H1 (cell line): ENCODE results near the gene SNTG2. TPM values are rescaled to one million over a fixed set of nuclear protein-coding genes. Genes with fewer than 3 reads are reported as not detected.

Source experiments
- CTCF ChIA-PET: fragments of 300-600 bp; sonication (Branson Sonifier 250); formaldehyde crosslinking; loops from one replicate; lab custom pipeline; 2021; ENCODE audit not compliant: partially characterized antibody; lab: Charles Lee
- POLR2A ChIA-PET: fragments of 300-600 bp; sonication (Branson Sonifier 250); formaldehyde crosslinking; loops from one replicate; lab custom pipeline; 2021; ENCODE audit warnings: inconsistent platforms; ENCODE audit not compliant: partially characterized antibody; lab: Charles Lee
- DNase-seq, 2 experiments: peaks; one replicate each; pipeline versions ENCODE4 v3.0.0 to v3.0.0-alpha.2; 2010 to 2022; ENCODE audit warnings: low spot score in 2 of 2, low read depth in 1 of 2, mixed read lengths in 1 of 2
- FAIRE-seq: peaks from 2 replicates; lab custom pipeline; 2011; peaks lifted over from hg19 to GRCh38; lab: Jason Lieb, UNC
- H2AFZ ChIP-seq: 2 replicates; pipeline ENCODE4 v1.8.1; 2012; ENCODE audit warnings: low read length, inconsistent platforms
- H2AK5ac ChIP-seq: 2 replicates; pipeline ENCODE4 v1.6.1; 2013; ENCODE audit warnings: low read depth, low read length
- H2BK120ac ChIP-seq: replicated peaks from 2 replicates; pipeline ENCODE3; 2013; ENCODE audit warnings: low read depth, low read length, inconsistent platforms
- H2BK12ac ChIP-seq: 2 replicates; pipeline ENCODE4 v1.6.1; 2013; ENCODE audit warnings: low read depth, low read length
- H2BK15ac ChIP-seq: 2 replicates; pipeline ENCODE4 v1.6.1; 2013; ENCODE audit warnings: low read length
- H2BK20ac ChIP-seq: 2 replicates; pipeline ENCODE4 v1.6.1; 2013; ENCODE audit warnings: low read length
- H2BK5ac ChIP-seq: 2 replicates; pipeline ENCODE4 v1.6.1; 2013; ENCODE audit warnings: low read depth, low read length
- H3K14ac ChIP-seq: 2 replicates; pipeline ENCODE4 v1.6.1; 2013; ENCODE audit warnings: inconsistent platforms; ENCODE audit not compliant: insufficient read length
- H3K18ac ChIP-seq: 2 replicates; pipeline ENCODE4 v1.6.1; 2013; ENCODE audit warnings: low read length; ENCODE audit errors: extremely low read depth
- H3K23ac ChIP-seq: 2 replicates; pipeline ENCODE4 v1.6.1; 2013; ENCODE audit warnings: inconsistent platforms; ENCODE audit not compliant: insufficient read length
- H3K23me2 ChIP-seq: 2 replicates; pipeline ENCODE4 v1.6.1; 2013; ENCODE audit warnings: low read depth, low read length
- H3K27ac ChIP-seq: 2 replicates; pipeline ENCODE4 v1.6.1; 2011; ENCODE audit warnings: low read depth, low read length, inconsistent platforms
- H3K27me3 ChIP-seq, 4 experiments: replicated peaks in 1 of 4; 1 replicate in 1 of 4; 2 replicates in 3 of 4; pipeline versions ENCODE4 v1.6.1 to v1.8.1; 2011 to 2013; ENCODE audit warnings: low read length in 3 of 4, mild to moderate bottlenecking in 3 of 4, inconsistent platforms in 2 of 4, mixed read lengths in 2 of 4, moderate library complexity in 1 of 4; ENCODE audit not compliant: control insufficient read depth in 3 of 4, insufficient read depth in 3 of 4; ENCODE audit errors: extremely low read depth in 1 of 4
- H3K36me3 ChIP-seq, 4 experiments: 2 replicates each; pipeline versions ENCODE4 v1.6.1 to v1.8.1; 2011 to 2013; ENCODE audit warnings: mild to moderate bottlenecking in 4 of 4, low read length in 3 of 4, moderate library complexity in 2 of 4, control low read depth in 1 of 4, inconsistent platforms in 1 of 4; ENCODE audit not compliant: insufficient read depth in 4 of 4, control insufficient read depth in 2 of 4
- H3K4ac ChIP-seq: replicated peaks from 2 replicates; pipeline ENCODE3; 2013; ENCODE audit warnings: low read length, low read depth, mixed read lengths, inconsistent platforms; ENCODE audit not compliant: insufficient read length
- H3K4me1 ChIP-seq, 4 experiments: replicated peaks in 1 of 4; 1 replicate in 1 of 4; 2 replicates in 3 of 4; pipeline versions ENCODE4 v1.6.1 to v1.8.1; 2011 to 2013; ENCODE audit warnings: low read length in 3 of 4, inconsistent platforms in 2 of 4, mixed read lengths in 1 of 4; ENCODE audit not compliant: insufficient read depth in 4 of 4, control insufficient read depth in 3 of 4
- H3K4me2 ChIP-seq, 2 experiments: 2 replicates each; pipeline versions ENCODE4 v1.6.1 to v1.8.1; 2011 to 2013; ENCODE audit warnings: low read depth in 2 of 2, low read length in 2 of 2, control low read depth in 1 of 2, inconsistent platforms in 1 of 2, mild to moderate bottlenecking in 1 of 2; ENCODE audit not compliant: insufficient read depth in 1 of 2
- H3K4me3 ChIP-seq, 4 experiments: fragments of 200-600, 300-600 bp in 1 of 4; sonication (generic), shearing (Covaris generic), sonication (Bioruptor Twin) in 1 of 4; 2 replicates each; pipeline versions ENCODE4 v1.5.1 to v1.8.1; 2011 to 2016; ENCODE audit warnings: low read length in 4 of 4, low read depth in 3 of 4, control low read depth in 2 of 4, inconsistent platforms in 2 of 4, mild to moderate bottlenecking in 2 of 4, mixed read lengths in 1 of 4, moderate library complexity in 1 of 4; ENCODE audit not compliant: insufficient read depth in 2 of 4; ENCODE audit errors: extremely low read depth in 1 of 4
- H3K56ac ChIP-seq: replicated peaks from 2 replicates; pipeline ENCODE3; 2013; ENCODE audit warnings: low read depth, mild to moderate bottlenecking, mixed read lengths, low read length, inconsistent platforms; ENCODE audit not compliant: insufficient read length
- H3K79me1 ChIP-seq: 2 replicates; pipeline ENCODE4 v1.6.1; 2013; ENCODE audit warnings: low read depth, low read length, control low read depth
- H3K79me2 ChIP-seq, 2 experiments: 2 replicates each; pipeline versions ENCODE4 v1.6.1 to v1.8.1; 2012 to 2013; ENCODE audit warnings: low read length in 2 of 2, mild to moderate bottlenecking in 2 of 2, inconsistent platforms in 1 of 2; ENCODE audit not compliant: insufficient read depth in 2 of 2, control insufficient read depth in 1 of 2
- H3K9ac ChIP-seq, 4 experiments: replicated peaks in 1 of 4; 1 replicate in 1 of 4; 2 replicates in 3 of 4; pipeline versions ENCODE4 v1.6.1 to v1.8.1; 2011 to 2013; ENCODE audit warnings: low read depth in 3 of 4, low read length in 3 of 4, control low read depth in 2 of 4, mild to moderate bottlenecking in 2 of 4, moderate library complexity in 2 of 4, inconsistent platforms in 1 of 4; ENCODE audit errors: extremely low read depth in 1 of 4
- H3K9me3 ChIP-seq, 2 experiments: 2 replicates each; pipeline versions ENCODE4 v1.6.1 to v1.8.1; 2012 to 2013; ENCODE audit warnings: mild to moderate bottlenecking in 2 of 2, moderate library complexity in 2 of 2, control low read depth in 1 of 2, inconsistent platforms in 1 of 2, low read depth in 1 of 2, low read length in 1 of 2, mixed read lengths in 1 of 2; ENCODE audit not compliant: insufficient read depth in 2 of 2
- H4K20me1 ChIP-seq, 2 experiments: replicated peaks in 1 of 2; 2 replicates each; pipeline versions ENCODE3 to v1.8.1; 2011 to 2013; ENCODE audit warnings: inconsistent platforms in 2 of 2, low read length in 2 of 2, mild to moderate bottlenecking in 1 of 2; ENCODE audit not compliant: insufficient read depth in 2 of 2, control insufficient read depth in 1 of 2
- H4K5ac ChIP-seq: 2 replicates; pipeline ENCODE4 v1.6.1; 2013; ENCODE audit warnings: low read length, low read depth, mixed read lengths, inconsistent platforms; ENCODE audit not compliant: insufficient read length
- H4K8ac ChIP-seq: 2 replicates; pipeline ENCODE4 v1.8.0; 2013; ENCODE audit warnings: mild to moderate bottlenecking, moderate library complexity, low read length, inconsistent platforms; ENCODE audit not compliant: insufficient read depth; ENCODE audit errors: extremely low read depth
- H4K91ac ChIP-seq: replicated peaks from 2 replicates; pipeline ENCODE3; 2013; ENCODE audit warnings: low read length, mixed read lengths, inconsistent platforms; ENCODE audit not compliant: insufficient read length
- CEBPB ChIP-seq: IDR thresholded peaks from 2 replicates; pipeline ENCODE4 v1.6.1; 2012; ENCODE audit warnings: low read depth, low read length
- CHD1 ChIP-seq: IDR thresholded peaks from 2 replicates; pipeline ENCODE4 v1.6.1; 2012; ENCODE audit warnings: low read depth, low read length, improper control_type of control experiment
- CTBP2 ChIP-seq: IDR thresholded peaks from 2 replicates; pipeline ENCODE4 v1.7.0; 2011; ENCODE audit warnings: borderline replicate concordance, mild to moderate bottlenecking, moderate library complexity, mixed read lengths, low read length; ENCODE audit not compliant: insufficient read depth, insufficient read length
- GABPA ChIP-seq: IDR thresholded peaks from 2 replicates; pipeline ENCODE4 v1.6.1; 2011; ENCODE audit warnings: mild to moderate bottlenecking, low read length, moderate library complexity, borderline replicate concordance; ENCODE audit not compliant: insufficient read depth
- POLR2AphosphoS5 ChIP-seq: IDR thresholded peaks from 2 replicates; pipeline ENCODE4 v1.6.1; 2011; ENCODE audit warnings: low read depth, low read length
- RAD21 ChIP-seq, 2 experiments: IDR thresholded peaks in 1 of 2; conservative IDR thresholded peaks in 1 of 2; 2 replicates each; pipeline ENCODE4 v1.6.1; 2011; ENCODE audit warnings: low read depth in 2 of 2, low read length in 2 of 2, improper control_type of control experiment in 1 of 2, inconsistent platforms in 1 of 2, mild to moderate bottlenecking in 1 of 2, moderate library complexity in 1 of 2
- SIX5 ChIP-seq: IDR thresholded peaks from 2 replicates; pipeline ENCODE4 v1.6.1; 2011; ENCODE audit warnings: mild to moderate bottlenecking, low read depth, low read length
- SP4 ChIP-seq: IDR thresholded peaks from 2 replicates; pipeline ENCODE4 v1.6.1; 2012; ENCODE audit warnings: low read length, inconsistent platforms
- TAF7 ChIP-seq: optimal IDR thresholded peaks from 2 replicates; pipeline ENCODE3; 2011; ENCODE audit warnings: low read depth, mild to moderate bottlenecking, inconsistent platforms, low read length, moderate library complexity, borderline replicate concordance
- TBP ChIP-seq: IDR thresholded peaks from 2 replicates; pipeline ENCODE4 v1.6.1; 2011; ENCODE audit warnings: low read depth, low read length, improper control_type of control experiment
- ZNF274 ChIP-seq: IDR thresholded peaks from 2 replicates; pipeline ENCODE4 v1.7.0; 2012; ENCODE audit warnings: low read length, borderline replicate concordance; ENCODE audit errors: extremely low read depth
- WGBS, 2 experiments: shearing (Covaris generic) in 1 of 2; methylation state at CpG; one replicate each; pipeline versions ENCODE4 v1.1.6 to v1.1.7; 2013 to 2015; ENCODE audit warnings: low lambda C conversion rate in 2 of 2, mixed read lengths in 2 of 2, inconsistent platforms in 1 of 2, low coverage in 1 of 2, missing lambda C conversion rate in 1 of 2; ENCODE audit not compliant: insufficient replicate concordance in 2 of 2, insufficient coverage in 1 of 2, insufficient read length in 1 of 2; ENCODE audit errors: extremely low coverage in 1 of 2, missing lambda C conversion rate in 1 of 2; 5-methylcytosine and 5-hydroxymethylcytosine counted together
- polyA plus RNA-seq, 7 experiments: library from polyadenylated mRNA; depleted of rRNA in 3 of 7; stranded (reverse) in 5 of 7; unstranded in 2 of 7; fragments of >200 nt in 5 of 7; fragments of 200-250 nt in 2 of 7; gene quantifications; 1 replicate in 5 of 7; 2 replicates in 1 of 7; 4 replicates in 1 of 7; pipeline versions ENCODE4 v1.2.1 to v1.2.3, GENCODE V29; 2011 to 2013; ENCODE audit warnings: missing spikeins in 2 of 7, mixed read lengths in 2 of 7
- total RNA-seq: library from RNA; stranded (reverse); fragmentation: NEBNext Ultra II Directional; extraction: Animal tissue kit (Norgen Biotek cat#: 25700); gene quantifications from 2 replicates; pipeline ENCODE4 v1.2.1, GENCODE V29; 2021
- TF ChIP-seq, protein P1 (sequence below): IDR thresholded peaks from 2 replicates; pipeline ENCODE4 v1.6.1; 2012; ENCODE audit warnings: inconsistent platforms

The SNTG2 gene
- total and polyA plus RNA-seq, 2 of the 8 experiments (the other 6 are each of a cell fraction or from before 2014, with no cell fraction given): 6.6 to 18.1 TPM

DNA sequence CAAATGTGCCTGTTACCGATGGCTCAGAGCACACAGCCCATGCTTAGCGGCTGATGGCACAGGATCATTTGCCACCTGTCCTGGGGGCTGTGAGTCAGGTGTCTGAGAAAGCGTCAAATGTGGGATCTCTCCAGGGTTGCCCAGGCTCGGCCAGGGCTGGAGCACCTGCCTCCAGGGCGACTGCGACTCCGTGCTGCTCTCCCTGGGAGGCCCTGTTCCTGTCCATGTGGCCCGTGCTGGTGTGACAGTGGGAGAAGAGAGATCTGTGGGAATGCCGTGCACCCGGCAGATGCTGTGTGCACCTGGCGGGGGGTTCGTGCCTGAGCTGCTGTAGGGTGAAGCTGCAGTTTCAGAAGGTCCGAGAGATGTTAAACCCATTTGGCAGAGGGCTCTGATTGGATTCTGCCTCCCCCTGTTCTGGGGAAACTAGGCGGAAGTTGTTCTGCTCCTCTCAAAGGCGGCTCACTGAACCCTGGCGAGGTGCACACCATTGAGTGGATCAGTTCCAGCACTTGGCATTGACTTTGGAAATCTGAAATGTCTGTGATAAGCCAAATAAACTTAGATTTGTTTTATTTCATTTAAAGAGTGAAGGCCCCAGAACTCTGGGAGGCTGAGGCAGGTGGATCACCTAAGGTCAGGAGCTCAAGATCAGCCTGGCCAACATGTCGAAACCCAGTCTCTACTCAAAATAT, 428.0 kb downstream of the SNTG2 start:
- H2BK120ac ChIP-seq: no peak overlapping the region
- H3K27me3 ChIP-seq: no peaks in the 10 kb centered on the region
- no peaks in the 10 kb centered on the region for H3K9me3 ChIP-seq
- H3K14ac ChIP-seq: no peak overlapping the region
- no peak overlapping the region for H4K8ac ChIP-seq
- H3K4ac ChIP-seq: no peak overlapping the region
- H2BK5ac ChIP-seq: no peak overlapping the region
- no peak overlapping the region for H2BK20ac ChIP-seq
- no peak overlapping the region for H3K4me3 ChIP-seq
- H3K9ac ChIP-seq: no peak overlapping the region
- no peak overlapping the region for H3K56ac ChIP-seq
- no peak overlapping the region for H2BK15ac ChIP-seq
- H3K79me1 ChIP-seq: no peaks in the 10 kb centered on the region
- CTCF ChIA-PET: interaction anchor here (0.9 to 1.0 kb wide), 2 partner anchors 49 to 170 kb away, joined by 3 read pairs; no protein-coding TSS in a partner anchor
- peaks cover 0 to 4% (median 0%) of the 10 kb centered on the region in 4 experiments; a peak in 2 of 7 replicates for H3K4me1 ChIP-seq
- no peak overlapping the region for H3K4me2 ChIP-seq
- H2AFZ ChIP-seq: no peak overlapping the region
- no peak overlapping the region for H3K27ac ChIP-seq
- no peaks in the 10 kb centered on the region for H3K36me3 ChIP-seq
- H4K91ac ChIP-seq: no peak overlapping the region
- H3K79me2 ChIP-seq: no peaks in the 10 kb centered on the region
- H2BK12ac ChIP-seq: no peak overlapping the region
- WGBS, 2 experiments: 78% methylated on average over 16 of the region's 17 CpGs; no CpG with 5 or more reads in 1 of the 2 experiments
- POLR2A ChIA-PET: no interaction called here
- no peak overlapping the region for H3K23ac ChIP-seq
- DNase-seq: no peak
- no peaks in the 10 kb centered on the region for H3K23me2 ChIP-seq
- H4K20me1 ChIP-seq: no peaks in the 10 kb centered on the region
- no peak overlapping the region for H2AK5ac ChIP-seq
- no peak for FAIRE-seq
- H3K18ac ChIP-seq: no peak overlapping the region
- H4K5ac ChIP-seq: no peak overlapping the region
- TF ChIP-seq POLR2AphosphoS5: no peak
- TF ChIP-seq SP4: no peak
- TF ChIP-seq TBP: no peak
- TF ChIP-seq CTBP2: no peak
- no peak for TF ChIP-seq ZNF274
- TF ChIP-seq RAD21 (IDR thresholded peaks at IDR 0.05 in 1 of 2, conservative IDR thresholded peaks at IDR 0.05 in 1 of 2; ENCODE audit: low read depth in 2 of 2, low read length in 2 of 2): no peak
- no peak for TF ChIP-seq TAF7
- TF ChIP-seq, protein P1, sequence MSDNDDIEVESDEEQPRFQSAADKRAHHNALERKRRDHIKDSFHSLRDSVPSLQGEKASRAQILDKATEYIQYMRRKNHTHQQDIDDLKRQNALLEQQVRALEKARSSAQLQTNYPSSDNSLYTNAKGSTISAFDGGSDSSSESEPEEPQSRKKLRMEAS: no peak
- TF ChIP-seq CEBPB: no peak
- no peak for TF ChIP-seq CHD1
- no peak for TF ChIP-seq GABPA
- TF ChIP-seq SIX5: no peak
